Loucy (cell line): ENCODE measurements around the gene ZNF180.

Source experiments
- H2AFZ ChIP-seq: fragments of 200-600 bp; sonication (generic); 2 replicates; pipeline ENCODE4 v1.6.0; 2016; ENCODE audit warnings: antibody characterized with exemption, mild to moderate bottlenecking, low read length, moderate library complexity
- H3F3A ChIP-seq: fragments of 200-600 bp; 2 replicates; pipeline ENCODE4 v1.6.0; 2016; ENCODE audit warnings: antibody characterized with exemption, low read depth, mild to moderate bottlenecking
- H3K27me3 ChIP-seq: fragments of 200-600 bp; sonication (generic); 2 replicates; pipeline ENCODE4 v1.6.1; 2014; ENCODE audit warnings: low read length, mild to moderate bottlenecking; ENCODE audit not compliant: insufficient read depth, poor library complexity, severe bottlenecking
- H3K36me3 ChIP-seq: fragments of 200-600 bp; sonication (generic); 2 replicates; pipeline ENCODE4 v1.6.1; 2016; ENCODE audit warnings: low read length; ENCODE audit not compliant: insufficient read depth
- H3K4me1 ChIP-seq: fragments of 200-600 bp; sonication (generic); 2 replicates; pipeline ENCODE4 v1.5.1; 2014; ENCODE audit warnings: low read length, mild to moderate bottlenecking; ENCODE audit not compliant: insufficient read depth, poor library complexity, severe bottlenecking
- H3K4me2 ChIP-seq: fragments of 200-600 bp; sonication (generic); 2 replicates; pipeline ENCODE4 v1.6.0; 2014; ENCODE audit warnings: antibody characterized with exemption, low read length, low read depth, mild to moderate bottlenecking; ENCODE audit not compliant: poor library complexity, severe bottlenecking
- H3K4me3 ChIP-seq: fragments of 200-600 bp; sonication (generic); 2 replicates; pipeline ENCODE4 v1.5.1; 2014; ENCODE audit warnings: low read length, mild to moderate bottlenecking, mixed read lengths; ENCODE audit not compliant: poor library complexity, severe bottlenecking
- H3K79me2 ChIP-seq: fragments of 200-600 bp; sonication (generic); 2 replicates; pipeline ENCODE4 v1.6.1; 2014; ENCODE audit warnings: low read length; ENCODE audit not compliant: insufficient read depth
- H3K9ac ChIP-seq: fragments of 200-600 bp; sonication (generic); 2 replicates; pipeline ENCODE4 v1.6.0; 2014; ENCODE audit warnings: mild to moderate bottlenecking, low read depth, low read length, moderate library complexity; ENCODE audit not compliant: poor library complexity, severe bottlenecking
- H3K9me2 ChIP-seq: fragments of 200-600 bp; sonication (generic); replicated peaks from 2 replicates; pipeline ENCODE4 v1.6.1; 2016; ENCODE audit warnings: low read depth, low read length, mixed read lengths
- H3K9me3 ChIP-seq: fragments of 200-600 bp; sonication (generic); 2 replicates; pipeline ENCODE4 v1.6.1; 2014; ENCODE audit warnings: mild to moderate bottlenecking, antibody characterized with exemption, low read length, low read depth; ENCODE audit not compliant: insufficient read depth
- H4K20me1 ChIP-seq: fragments of 200-600 bp; sonication (generic); 2 replicates; pipeline ENCODE4 v1.6.0; 2014; ENCODE audit warnings: antibody characterized with exemption, low read length, mild to moderate bottlenecking; ENCODE audit not compliant: insufficient read depth, poor library complexity, severe bottlenecking
- CTCF ChIP-seq: fragments of 200-600 bp; sonication (generic); conservative IDR thresholded peaks from 2 replicates; pipeline ENCODE4 v1.5.1; 2014; ENCODE audit warnings: mild to moderate bottlenecking, antibody characterized with exemption, low read length
- EZH2phosphoT487 ChIP-seq: fragments of 200-600 bp; IDR thresholded peaks from 2 replicates; pipeline ENCODE4 v1.6.1; 2018; ENCODE audit warnings: antibody characterized with exemption, mild to moderate bottlenecking, moderate library complexity, borderline replicate concordance

Gene ZNF180

GRCh38 chr19:44544031-44544430, 43.7 kb upstream of the ZNF180 start:
- Histone ChIP-seq H3K36me3 (no peaks in the 10 kb centered on the region), H3K9ac (no peak overlapping the region), H3F3A (no peaks in the 10 kb centered on the region), H3K27me3 (no peaks in the 10 kb centered on the region), H3K4me2 (no peak overlapping the region), H3K9me2 (no peaks in the 10 kb centered on the region), H2AFZ (no peak overlapping the region), H3K9me3 (peaks cover 6% of the 10 kb centered on the region; the same call in 1 of the 2 replicates), H3K79me2 (no peaks in the 10 kb centered on the region), H4K20me1 (no peaks in the 10 kb centered on the region), H3K4me1 (no peaks in the 10 kb centered on the region), H3K4me3 (no peak overlapping the region)
- TF ChIP-seq EZH2phosphoT487 = no peak
- TF ChIP-seq CTCF = no peak

GRCh38 chr19:44542671-44543070, 42.3 kb upstream of the ZNF180 start:
- H3K4me2 ChIP-seq = no peak overlapping the region
- no peaks in the 10 kb centered on the region for H4K20me1 ChIP-seq
- H3K27me3 ChIP-seq = no peaks in the 10 kb centered on the region
- H3K9me3 ChIP-seq = peaks cover 6% of the 10 kb centered on the region; the same call in 1 of the 2 replicates
- H3F3A ChIP-seq = no peaks in the 10 kb centered on the region
- H3K79me2 ChIP-seq = no peaks in the 10 kb centered on the region
- no peaks in the 10 kb centered on the region for H3K9me2 ChIP-seq
- TF ChIP-seq CTCF (no peak), EZH2phosphoT487 (no peak)
- H2AFZ ChIP-seq = no peak overlapping the region
- H3K36me3 ChIP-seq = no peaks in the 10 kb centered on the region
- no peak overlapping the region for H3K9ac ChIP-seq
- H3K4me1 ChIP-seq = no peaks in the 10 kb centered on the region
- no peak overlapping the region for H3K4me3 ChIP-seq

DNA sequence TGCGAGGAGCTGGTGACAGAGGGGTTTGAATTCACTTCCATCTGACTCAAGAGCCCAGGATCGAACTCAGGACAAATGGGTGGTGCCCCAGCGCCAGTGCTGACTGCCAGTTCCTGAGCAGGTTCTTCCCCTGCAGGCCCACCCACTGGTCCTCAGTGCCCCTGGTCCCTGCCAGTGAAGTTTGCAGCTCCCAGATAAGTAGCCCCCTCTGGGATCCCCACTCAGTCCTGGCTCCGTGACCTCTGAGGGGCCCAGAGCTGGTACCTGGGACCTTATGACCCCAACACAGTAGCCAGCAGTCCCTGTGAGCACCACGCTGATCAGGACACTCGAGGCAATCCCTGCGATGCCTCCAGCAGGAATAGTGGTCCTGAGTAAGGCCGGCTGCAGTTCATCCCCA, 40.4 kb upstream of the ZNF180 start:
- Histone ChIP-seq H4K20me1 (no peaks in the 10 kb centered on the region), H3K4me1 (no peaks in the 10 kb centered on the region), H2AFZ (no peak overlapping the region), H3K9ac (no peak overlapping the region), H3K79me2 (no peaks in the 10 kb centered on the region), H3F3A (no peaks in the 10 kb centered on the region), H3K9me2 (no peaks in the 10 kb centered on the region), H3K9me3 (peaks cover 6% of the 10 kb centered on the region; the same call in 1 of the 2 replicates), H3K4me3 (no peak overlapping the region), H3K4me2 (no peak overlapping the region), H3K36me3 (no peaks in the 10 kb centered on the region), H3K27me3 (no peaks in the 10 kb centered on the region)
- TF ChIP-seq EZH2phosphoT487 (no peak), CTCF (no peak)
